ENCODE results near the gene ZHX3.

ZHX3 gene

DNA sequence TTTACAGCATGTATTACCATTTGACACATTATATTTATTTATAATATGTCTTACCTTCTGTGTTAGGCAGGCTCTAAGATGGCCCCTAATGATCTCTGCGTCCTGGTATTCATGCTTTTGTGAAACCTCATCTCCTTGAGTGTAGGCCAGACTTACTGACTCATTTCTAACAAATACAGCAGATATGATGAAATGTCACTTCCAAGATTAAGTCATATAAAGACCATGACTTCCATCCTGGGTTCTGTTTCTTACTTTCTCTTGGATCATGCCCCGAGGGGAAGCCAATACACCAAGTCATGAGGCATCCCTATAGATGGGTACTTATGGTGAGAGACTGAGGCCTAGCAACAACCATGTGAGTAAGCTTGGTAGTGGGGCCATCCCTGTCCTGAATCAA lies 30.2 kb downstream of the ZHX3 start:
- no peak for DNase-seq

GRCh38 chr20:41286240-41286851 lies 31.2 kb downstream of the ZHX3 start:
- DNase-seq = no peak

GRCh38 chr20:41279546-41280225 lies 37.8 kb downstream of the ZHX3 start:
- no peak for DNase-seq

- no peak for DNase-seq
These were observed 38.6 kb downstream of the ZHX3 start for GRCh38 chr20:41278936-41279335.

DNA sequence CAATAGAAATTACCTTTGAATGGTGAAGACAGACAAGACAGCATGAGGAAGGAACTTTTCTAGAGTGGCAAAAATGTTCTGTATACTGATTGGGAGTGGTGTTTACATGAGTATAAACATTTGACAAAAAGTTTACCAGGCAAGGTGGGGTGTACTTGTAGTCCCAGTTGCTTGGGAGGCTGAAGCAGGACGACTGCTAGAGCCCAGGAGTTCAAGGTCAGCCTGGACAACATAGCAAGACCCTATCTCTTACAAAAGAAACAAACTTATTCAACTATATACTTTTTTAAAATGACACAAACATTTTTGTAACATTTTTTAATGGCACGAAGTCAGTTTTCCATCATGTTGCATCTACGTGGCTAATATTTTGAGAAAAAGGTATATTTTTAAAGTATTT lies 40.5 kb downstream of the ZHX3 start:
- DNase-seq = no peak

- no peak for DNase-seq
These were observed 41.2 kb downstream of the ZHX3 start for GRCh38 chr20:41276317-41276751.

GRCh38 chr20:41275301-41275731 lies 42.2 kb downstream of the ZHX3 start:
- DNase-seq = no peak

DNA sequence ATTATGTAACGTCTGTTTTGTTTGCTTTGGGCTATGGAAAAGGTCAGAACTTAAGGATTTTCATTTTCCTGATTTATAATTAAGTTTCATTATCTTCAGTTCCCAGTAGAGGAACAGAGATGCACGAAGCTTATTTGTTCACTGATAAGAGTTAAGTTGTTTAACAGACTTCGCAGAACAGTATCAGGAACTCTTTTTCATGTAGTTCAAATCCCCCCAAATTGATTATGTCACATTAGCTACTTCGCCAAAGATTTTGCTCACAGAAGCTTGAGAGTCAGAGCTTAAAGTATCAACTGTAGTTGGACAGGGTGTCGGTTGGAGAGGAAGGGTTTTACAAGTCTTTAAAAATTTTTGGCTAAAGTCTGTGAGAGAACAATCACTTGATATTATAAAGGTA lies 43.4 kb downstream of the ZHX3 start:
- no peak for DNase-seq

DNA sequence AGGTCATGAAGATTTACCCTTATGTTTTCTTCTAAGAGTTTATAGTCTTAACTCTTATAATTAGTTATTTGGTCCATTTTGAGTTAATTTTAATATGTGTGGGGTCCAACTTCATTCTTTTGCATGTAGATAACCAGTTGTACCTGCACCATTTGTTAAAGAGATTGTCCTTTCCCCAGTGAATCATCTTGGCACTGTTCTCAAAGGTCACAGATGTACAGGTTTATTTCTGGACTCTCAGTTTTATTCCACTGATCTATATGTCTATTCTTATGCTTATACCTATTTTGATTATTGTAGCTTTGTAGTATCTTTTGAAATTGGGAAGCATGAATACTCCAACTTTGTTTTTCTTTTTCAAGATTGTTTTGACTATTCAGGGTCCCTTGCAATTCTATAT lies 44.1 kb downstream of the ZHX3 start:
- DNase-seq = no peak

- DNase-seq = no peak
These were observed 45.2 kb downstream of the ZHX3 start for GRCh38 chr20:41272339-41272738.

GRCh38 chr20:41268917-41269652 lies 48.4 kb downstream of the ZHX3 start:
- DNase-seq = no peak

DNA sequence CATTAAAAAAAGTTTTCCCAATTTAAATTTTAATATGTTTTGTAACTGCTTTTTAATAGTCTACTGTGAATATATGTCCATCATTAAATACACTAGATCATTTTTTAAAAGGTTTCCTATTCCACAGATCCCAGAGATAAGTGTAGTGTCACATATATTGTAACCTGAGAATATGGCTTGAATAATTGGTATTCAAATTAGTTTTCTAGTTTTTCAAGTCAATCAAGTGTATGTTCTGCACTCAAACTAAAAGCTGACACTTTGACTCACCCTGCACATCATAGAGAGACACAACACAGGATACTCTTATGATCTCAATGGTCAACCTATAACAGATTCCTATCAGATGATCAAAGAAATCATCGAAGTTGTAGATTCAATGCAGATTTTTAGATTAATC lies 49.1 kb downstream of the ZHX3 start:
- no peak for DNase-seq

GRCh38 chr20:41265938-41266337 lies 51.6 kb downstream of the ZHX3 start:
- no peak for DNase-seq

- no peak for DNase-seq
These were observed 52.7 kb downstream of the ZHX3 start for GRCh38 chr20:41264819-41265218.

- DNase-seq = no peak
These were observed 55.5 kb downstream of the ZHX3 start for GRCh38 chr20:41261790-41262717.

GRCh38 chr20:41261260-41261659 lies 56.3 kb downstream of the ZHX3 start:
- no peak for DNase-seq

DNA sequence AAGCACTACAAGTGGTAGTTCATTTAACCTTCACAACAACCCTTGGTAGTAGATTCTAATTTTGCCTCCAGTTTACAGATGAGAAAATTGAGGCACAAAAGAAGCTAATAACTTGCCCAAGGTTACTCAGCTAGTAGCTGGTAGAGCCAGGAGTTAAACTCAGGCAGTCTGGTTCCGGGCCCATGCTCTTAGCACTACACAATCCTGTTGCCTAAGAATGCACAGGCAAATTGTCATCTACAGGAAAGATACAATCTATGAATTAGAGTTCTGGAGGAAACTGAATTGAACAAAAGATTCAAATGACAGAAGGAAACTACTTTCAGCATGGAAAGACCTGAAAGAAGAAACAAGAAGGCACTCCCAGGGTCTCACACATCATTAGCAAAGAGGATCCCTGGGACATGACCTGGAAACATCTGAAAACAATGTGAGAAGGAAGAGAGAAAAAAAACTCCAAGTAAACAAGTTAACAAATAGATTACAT lies 56.8 kb downstream of the ZHX3 start:
- no peak for DNase-seq

- no peak for DNase-seq
These were observed 58.2 kb downstream of the ZHX3 start for GRCh38 chr20:41259309-41259708.

GRCh38 chr20:41258474-41258873 lies 59.1 kb downstream of the ZHX3 start:
- no peak for DNase-seq

DNA sequence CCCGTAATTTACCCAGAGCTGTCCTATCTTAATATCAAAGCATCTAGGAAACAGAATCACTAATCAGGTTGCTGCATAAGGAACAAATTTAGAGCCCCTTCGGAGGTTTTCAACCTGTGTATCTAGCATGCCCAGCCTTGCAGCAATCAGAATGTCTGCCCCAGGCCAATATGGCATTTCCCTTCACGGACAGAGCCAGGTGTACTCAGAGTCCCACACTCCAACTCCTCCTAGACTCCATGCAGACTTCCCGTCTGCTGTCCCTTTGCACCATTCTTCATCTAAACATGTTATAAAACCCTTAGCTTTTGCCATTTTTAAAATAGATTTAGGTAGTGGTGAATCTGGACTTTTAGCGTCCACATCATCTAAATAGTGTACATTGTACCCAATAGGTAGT lies 61.0 kb downstream of the ZHX3 start:
- DNase-seq = no peak

- DNase-seq = no peak
These were observed 61.9 kb downstream of the ZHX3 start for GRCh38 chr20:41255655-41256054.

- no peak for DNase-seq
These were observed 67.9 kb downstream of the ZHX3 start for GRCh38 chr20:41249411-41250281.

Measured in NCI-H146 (cell line).